CD8-positive, alpha-beta memory T cell (primary cell): ENCODE measurements around the gene RAVER1. TPM values are rescaled to one million over a fixed set of nuclear protein-coding genes. Genes with fewer than 3 reads are reported as not detected.

ENCODE experiments used
- CTCF ChIA-PET: fragments of 350-600 bp; sonication (Branson Sonifier 250); formaldehyde crosslinking; loops from one replicate; lab custom pipeline; 2021; ENCODE audit warnings: antibody characterized with exemption; lab: Charles Lee
- POLR2A ChIA-PET: fragments of 350-600 bp; sonication (Branson Sonifier 250); formaldehyde crosslinking; loops from one replicate; lab custom pipeline; 2021; ENCODE audit warnings: antibody characterized with exemption; lab: Charles Lee
- DNase-seq, 5 donors: peaks; one replicate each; pipeline versions ENCODE4 v3.0.0 to v3.0.0-alpha.2; 2020 to 2022; ENCODE audit warnings: mixed read lengths in 1 of 5
- H3K27ac ChIP-seq: one replicate; pipeline ENCODE4 v1.7.0; 2013; ENCODE audit warnings: low read depth, mild to moderate bottlenecking, low read length, moderate library complexity
- H3K27me3 ChIP-seq: 2 replicates; pipeline ENCODE4 v1.7.0; 2013; ENCODE audit warnings: low read length, mild to moderate bottlenecking; ENCODE audit not compliant: insufficient read depth, poor library complexity, severe bottlenecking
- H3K36me3 ChIP-seq: 2 replicates; pipeline ENCODE4 v1.7.0; 2013; ENCODE audit warnings: mild to moderate bottlenecking, low read length, moderate library complexity; ENCODE audit not compliant: insufficient read depth
- H3K4me1 ChIP-seq: 2 replicates; pipeline ENCODE4 v1.7.0; 2013; ENCODE audit warnings: mild to moderate bottlenecking, low read length, moderate library complexity; ENCODE audit not compliant: insufficient read depth
- H3K4me3 ChIP-seq: 2 replicates; pipeline ENCODE4 v1.7.0; 2013; ENCODE audit warnings: mild to moderate bottlenecking, low read length
- H3K9me3 ChIP-seq: 2 replicates; pipeline ENCODE4 v1.7.0; 2013; ENCODE audit warnings: mild to moderate bottlenecking, low read length
- H3K27ac Mint-ChIP-seq, 8 donors: one replicate each; pipeline ENCODE4 v1.8.0; 2020 to 2021; ENCODE audit warnings: mixed read lengths in 8 of 8, mild to moderate bottlenecking in 6 of 8, inconsistent platforms in 3 of 8, moderate library complexity in 3 of 8
- H3K27me3 Mint-ChIP-seq, 2 donors: one replicate each; pipeline ENCODE4 v1.8.0; 2020 to 2021; ENCODE audit warnings: mixed read lengths in 2 of 2, mild to moderate bottlenecking in 1 of 2, moderate library complexity in 1 of 2
- H3K36me3 Mint-ChIP-seq, 3 donors: one replicate each; pipeline ENCODE4 v1.8.0; 2020 to 2021; ENCODE audit warnings: mixed read lengths in 3 of 3, inconsistent platforms in 1 of 3, mild to moderate bottlenecking in 1 of 3
- H3K4me1 Mint-ChIP-seq, 3 donors: one replicate each; pipeline ENCODE4 v1.8.0; 2020 to 2021; ENCODE audit warnings: mixed read lengths in 3 of 3, inconsistent platforms in 1 of 3, mild to moderate bottlenecking in 1 of 3
- H3K4me3 Mint-ChIP-seq, 7 donors: one replicate each; pipeline ENCODE4 v1.8.0; 2020 to 2021; ENCODE audit warnings: mixed read lengths in 7 of 7, mild to moderate bottlenecking in 6 of 7, moderate library complexity in 4 of 7, inconsistent platforms in 2 of 7
- H3K9me3 Mint-ChIP-seq, 5 donors: one replicate each; pipeline ENCODE4 v1.8.0; 2020 to 2022; ENCODE audit warnings: mixed read lengths in 5 of 5, mild to moderate bottlenecking in 3 of 5, moderate library complexity in 2 of 5, inconsistent platforms in 1 of 5
- polyA plus RNA-seq: library from polyadenylated mRNA; unstranded; fragments of 300-500 nt; fragmentation: Illumina TruSeq; gene quantifications from one replicate; pipeline ENCODE4 v1.2.3, GENCODE V29; 2021
- total RNA-seq, 2 experiments: library from RNA; stranded (reverse); gene quantifications; one replicate each; pipeline ENCODE4 v1.2.3, GENCODE V29; 2021

The RAVER1 gene
- total and polyA plus RNA-seq, 3 experiments from 2014 or later = 24.1 to 98.5 (median 91.5) TPM

DNA sequence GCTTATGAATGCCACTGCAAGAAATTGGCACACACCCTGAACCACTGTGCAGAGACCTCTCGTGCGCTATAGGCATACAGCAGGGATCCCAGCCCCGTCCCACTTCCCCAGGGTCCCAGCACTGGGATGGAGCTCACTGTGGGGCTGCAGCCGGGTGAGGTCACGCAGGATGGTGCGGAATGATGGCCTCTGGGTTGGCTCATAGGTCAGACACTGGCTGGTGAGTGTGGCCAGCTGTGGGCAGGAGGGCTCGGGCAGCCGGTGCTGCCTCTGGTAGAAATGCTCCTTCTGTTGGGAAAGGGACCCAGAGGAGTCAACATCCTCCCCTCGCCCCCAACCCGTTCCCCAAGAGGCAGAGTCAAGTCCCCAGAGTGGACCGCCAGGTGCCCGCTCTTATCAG, 23.1 kb upstream of the RAVER1 start:
- peaks cover 20% of the 10 kb centered on the region for H3K36me3 ChIP-seq
- H3K9me3 ChIP-seq = no peaks in the 10 kb centered on the region
- no peak overlapping the region for H3K4me3 ChIP-seq
- Mint-ChIP-seq H3K4me1 (no peaks in the 10 kb centered on the region), H3K27ac (no peak overlapping the region), H3K9me3 (no peaks in the 10 kb centered on the region), H3K27me3 (peaks cover 0 to 2% of the 10 kb centered on the region in 2 donors), H3K36me3 (peaks cover 4 to 77% (median 10%) of the 10 kb centered on the region in 3 donors), H3K4me3 (no peak overlapping the region)
- POLR2A ChIA-PET = interaction anchor here (0.6 kb wide), 2 partner anchors 137 to 1825 kb away, joined by 3 to 4 read pairs; no protein-coding TSS in a partner anchor
- no peaks in the 10 kb centered on the region for H3K4me1 ChIP-seq
- CTCF ChIA-PET = no interaction called here
- no peaks in the 10 kb centered on the region for H3K27me3 ChIP-seq
- no peak overlapping the region for H3K27ac ChIP-seq
- DNase-seq = no peak

DNA sequence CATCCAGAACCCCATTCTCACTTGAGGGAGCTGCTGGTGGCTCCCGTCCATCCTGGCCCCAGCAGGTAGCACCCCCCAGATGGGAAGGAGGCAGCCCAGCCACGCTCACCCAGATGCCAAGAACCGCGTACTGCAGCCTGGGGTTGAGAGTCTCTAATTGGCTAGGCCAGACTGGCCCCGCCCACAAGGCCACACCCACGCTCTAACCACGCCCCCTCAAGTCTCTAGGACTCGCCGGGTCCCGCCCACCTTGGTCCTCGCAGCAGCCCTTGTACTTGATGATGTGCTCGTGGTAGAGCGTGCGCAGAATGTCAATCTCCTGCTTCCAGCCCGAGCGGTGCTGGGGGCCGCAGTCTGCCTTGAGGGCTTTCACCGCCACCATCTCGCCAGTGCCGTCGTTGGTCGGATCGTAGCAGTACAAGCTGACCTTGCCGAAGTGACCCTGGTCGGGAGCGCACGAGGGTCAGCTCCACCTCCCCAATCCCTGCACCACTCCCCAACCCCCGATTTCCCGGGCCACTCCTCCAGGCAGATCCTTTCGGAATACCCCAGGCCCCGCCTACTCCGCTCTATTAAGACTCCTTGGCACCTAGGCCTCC, 20.6 kb upstream of the RAVER1 start:
- H3K4me3 Mint-ChIP-seq = peak overlapping the region in 1 of 7 donors; percentile 54
- H3K4me1 Mint-ChIP-seq = no peaks in the 10 kb centered on the region
- H3K27me3 Mint-ChIP-seq = peaks cover 0 to 2% of the 10 kb centered on the region in 2 donors
- peaks cover 0 to 71% (median 10%) of the 10 kb centered on the region in 3 donors for H3K36me3 Mint-ChIP-seq
- Histone ChIP-seq H3K27me3 (no peaks in the 10 kb centered on the region), H3K36me3 (peaks cover 16% of the 10 kb centered on the region), H3K4me1 (no peaks in the 10 kb centered on the region), H3K9me3 (no peaks in the 10 kb centered on the region), H3K4me3 (no peak overlapping the region), H3K27ac (no peak overlapping the region)
- no peaks in the 10 kb centered on the region for H3K9me3 Mint-ChIP-seq
- peak in 3 of 5 donors; percentile 18 to 29 (median 18) for DNase-seq
- no peak overlapping the region for H3K27ac Mint-ChIP-seq
- ChIA-PET CTCF (interaction anchor here (1.0 kb wide), 1 partner anchor 35 kb away, joined by 3 read pairs; no protein-coding TSS in a partner anchor), POLR2A (interaction anchor here (0.8 kb wide), 1 partner anchor 52 kb away, joined by 3 read pairs; no protein-coding TSS in a partner anchor)

DNA sequence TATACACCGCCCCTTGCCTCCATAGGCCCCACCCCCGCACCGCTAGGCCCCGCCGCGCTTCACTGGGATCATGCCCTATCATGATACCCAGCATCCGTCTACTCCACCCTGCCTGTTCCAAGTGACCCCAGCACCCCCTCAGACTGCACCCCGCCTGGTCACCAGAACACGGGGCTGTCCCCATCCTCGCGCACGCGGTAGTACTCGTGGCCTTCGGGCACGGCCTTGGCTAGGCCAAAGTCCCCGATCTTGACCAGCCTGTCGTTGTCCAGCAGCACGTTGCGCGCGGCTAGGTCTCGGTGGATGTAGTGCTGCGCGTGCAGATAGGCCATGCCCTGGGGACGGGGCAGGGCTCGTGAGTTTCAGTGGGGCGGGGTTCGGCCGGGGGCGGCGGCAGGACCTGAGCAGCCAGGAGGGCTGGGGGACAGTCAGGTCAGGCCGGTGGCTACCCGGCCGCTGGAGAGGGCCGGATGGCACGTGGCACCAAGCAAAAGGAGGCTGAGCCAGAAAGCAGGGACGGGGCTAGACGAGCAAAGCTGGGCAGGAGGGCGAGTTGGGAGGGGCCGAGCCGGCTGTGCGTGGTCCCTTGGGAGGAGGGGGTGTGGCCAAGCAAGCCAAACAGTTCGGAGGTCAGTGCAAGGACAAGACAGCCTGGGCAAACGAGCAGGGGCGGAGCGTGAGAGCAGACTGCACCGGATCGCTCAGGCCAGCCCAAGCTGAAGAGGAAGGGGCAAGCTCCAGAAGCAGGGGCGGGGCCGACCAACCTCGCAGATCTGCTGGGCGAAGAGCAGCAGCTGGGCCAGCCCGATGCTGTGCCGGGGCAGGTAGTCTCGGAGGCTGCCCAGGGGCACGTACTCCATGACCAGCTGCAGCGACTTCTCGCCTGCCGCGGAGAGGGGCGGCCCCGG, 19.7 kb upstream of the RAVER1 start:
- Mint-ChIP-seq H3K9me3 (no peaks in the 10 kb centered on the region), H3K27me3 (peaks cover 0 to 2% of the 10 kb centered on the region in 2 donors), H3K27ac (no peak overlapping the region), H3K4me1 (no peaks in the 10 kb centered on the region), H3K36me3 (peaks cover 0 to 66% (median 10%) of the 10 kb centered on the region in 3 donors), H3K4me3 (no peak overlapping the region)
- Histone ChIP-seq H3K4me1 (no peaks in the 10 kb centered on the region), H3K36me3 (peaks cover 16% of the 10 kb centered on the region), H3K27ac (no peak overlapping the region), H3K27me3 (no peaks in the 10 kb centered on the region), H3K4me3 (no peak overlapping the region), H3K9me3 (no peaks in the 10 kb centered on the region)
- CTCF ChIA-PET = no interaction called here
- DNase-seq = no peak
- POLR2A ChIA-PET = no interaction called here

DNA sequence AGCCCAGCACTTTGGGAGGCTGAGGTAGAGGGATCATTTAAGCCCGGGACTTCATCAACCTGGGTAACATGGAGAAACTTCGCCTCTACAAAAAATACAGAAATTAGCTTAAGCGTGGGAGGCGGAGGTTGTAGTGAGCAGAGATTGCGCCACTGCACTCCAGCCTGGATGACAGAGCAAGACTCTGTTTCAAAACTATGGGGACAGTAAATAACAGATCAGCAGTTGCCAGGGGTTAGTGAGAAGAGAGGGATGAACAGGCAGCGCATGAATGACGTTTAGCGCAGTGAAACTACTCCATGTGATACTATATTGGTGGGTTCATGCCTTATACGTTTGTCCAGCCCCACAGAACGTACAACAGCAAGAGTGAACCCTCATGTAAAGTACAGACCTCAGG, 13.2 kb upstream of the RAVER1 start:
- no peak for DNase-seq
- H3K36me3 ChIP-seq = no peaks in the 10 kb centered on the region
- no peak overlapping the region for H3K27ac Mint-ChIP-seq
- H3K27me3 Mint-ChIP-seq = no peaks in the 10 kb centered on the region
- no peaks in the 10 kb centered on the region for H3K9me3 ChIP-seq
- POLR2A ChIA-PET = no interaction called here
- CTCF ChIA-PET = no interaction called here
- H3K36me3 Mint-ChIP-seq = peaks cover 0 to 15% (median 2%) of the 10 kb centered on the region in 3 donors
- no peaks in the 10 kb centered on the region for H3K4me1 Mint-ChIP-seq
- no peak overlapping the region for H3K4me3 ChIP-seq
- H3K9me3 Mint-ChIP-seq = no peaks in the 10 kb centered on the region
- no peak overlapping the region for H3K27ac ChIP-seq
- no peaks in the 10 kb centered on the region for H3K27me3 ChIP-seq
- no peak overlapping the region for H3K4me3 Mint-ChIP-seq
- H3K4me1 ChIP-seq = no peaks in the 10 kb centered on the region

GRCh38 chr19:10344780-10345179, 11.5 kb upstream of the RAVER1 start:
- H3K4me1 Mint-ChIP-seq = peaks cover 4 to 8% (median 5%) of the 10 kb centered on the region in 3 donors
- peaks cover 0 to 1% (median 0%) of the 10 kb centered on the region in 3 donors for H3K36me3 Mint-ChIP-seq
- H3K4me1 ChIP-seq = peaks cover 12% of the 10 kb centered on the region
- no peak overlapping the region for H3K4me3 Mint-ChIP-seq
- no peak for DNase-seq
- H3K27ac ChIP-seq = no peak overlapping the region
- no peaks in the 10 kb centered on the region for H3K36me3 ChIP-seq
- ChIA-PET CTCF (interaction anchor here (1.1 to 2.2 kb wide), 2 partner anchors 44 to 74 kb away, joined by 3 to 6 read pairs; partner anchors contain the start of gene ICAM1), POLR2A (no interaction called here)
- no peak overlapping the region for H3K27ac Mint-ChIP-seq
- no peak overlapping the region for H3K4me3 ChIP-seq
- H3K9me3 Mint-ChIP-seq = no peaks in the 10 kb centered on the region
- no peaks in the 10 kb centered on the region for H3K9me3 ChIP-seq
- no peaks in the 10 kb centered on the region for H3K27me3 ChIP-seq
- H3K27me3 Mint-ChIP-seq = no peaks in the 10 kb centered on the region

DNA sequence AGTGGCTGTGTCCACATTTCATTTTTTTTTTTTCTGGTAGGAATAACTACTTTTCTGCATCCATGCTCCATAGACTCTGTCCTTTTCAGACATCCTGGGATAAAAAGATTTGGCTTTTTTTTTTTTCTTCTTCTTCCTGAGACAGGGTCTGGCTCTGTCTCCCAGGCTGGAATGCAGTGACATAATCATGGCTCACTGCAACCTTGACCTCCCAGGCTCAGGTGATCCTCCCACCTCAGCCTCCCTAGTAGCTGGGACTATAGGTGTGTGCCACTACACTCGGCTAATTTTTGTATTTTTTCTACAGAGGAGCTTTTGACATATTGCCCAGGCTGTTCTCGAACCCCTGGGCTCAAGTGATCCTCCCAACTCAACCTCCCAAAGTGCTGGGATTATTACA, 10.2 kb upstream of the RAVER1 start:
- no peak overlapping the region for H3K27ac Mint-ChIP-seq
- no peaks in the 10 kb centered on the region for H3K9me3 Mint-ChIP-seq
- Histone ChIP-seq H3K36me3 (no peaks in the 10 kb centered on the region), H3K27me3 (no peaks in the 10 kb centered on the region), H3K27ac (no peak overlapping the region), H3K4me3 (no peak overlapping the region), H3K9me3 (no peaks in the 10 kb centered on the region), H3K4me1 (peaks cover 21% of the 10 kb centered on the region)
- H3K4me1 Mint-ChIP-seq = peaks cover 17 to 21% (median 17%) of the 10 kb centered on the region in 3 donors
- ChIA-PET POLR2A (no interaction called here), CTCF (interaction anchor here (0.9 to 2.2 kb wide), 2 partner anchors 45 to 93 kb away, joined by 3 to 6 read pairs; no protein-coding TSS in a partner anchor)
- no peak for DNase-seq
- H3K4me3 Mint-ChIP-seq = peak overlapping the region in 1 of 7 donors; percentile 20
- H3K27me3 Mint-ChIP-seq = no peaks in the 10 kb centered on the region
- peaks cover 0 to 8% (median 0%) of the 10 kb centered on the region in 3 donors for H3K36me3 Mint-ChIP-seq

- Histone ChIP-seq H3K27me3 (no peaks in the 10 kb centered on the region), H3K9me3 (no peaks in the 10 kb centered on the region), H3K4me1 (peaks cover 25% of the 10 kb centered on the region), H3K36me3 (no peaks in the 10 kb centered on the region), H3K4me3 (peak overlapping the region; percentile 82), H3K27ac (peak overlapping the region; percentile 53)
- Mint-ChIP-seq H3K27ac (peak overlapping the region; percentile 71 to 99 (median 95)), H3K27me3 (no peaks in the 10 kb centered on the region), H3K36me3 (peaks cover 0 to 20% (median 0%) of the 10 kb centered on the region in 3 donors), H3K9me3 (no peaks in the 10 kb centered on the region), H3K4me3 (peak overlapping the region; percentile 90 to 98 (median 97)), H3K4me1 (peaks cover 21 to 33% (median 24%) of the 10 kb centered on the region in 3 donors)
- DNase-seq = no peak
- ChIA-PET POLR2A (no interaction called here), CTCF (interaction anchor here (0.6 to 0.8 kb wide), 2 partner anchors 53 to 127 kb away, joined by 3 read pairs; no protein-coding TSS in a partner anchor)
Observed at GRCh38 chr19:10339977-10340376, 6.6 kb upstream of the RAVER1 start.
